Activated naive CD4-positive, alpha-beta T cell treated with Interleukin-2 at 50 U/mL for 16 hours (primary cell): ENCODE data around the gene PLEKHA4.
"Not testable (repeated sequence)": the region's sequence is repeated elsewhere in the genome, so short reads cannot be mapped to it uniquely, and the experiment has no call there.

ENCODE experiments used
- DNase-seq: peaks from one replicate; pipeline ENCODE4 v3.0.0-alpha.2; 2020

PLEKHA4 gene

GRCh38 chr19:48795685-48796070 lies 72.7 kb downstream of the PLEKHA4 start:
- no peak for DNase-seq

- DNase-seq: peak; percentile 84
Observed at GRCh38 chr19:48795055-48795684, 73.2 kb downstream of the PLEKHA4 start.

GRCh38 chr19:48794291-48794690 lies 74.1 kb downstream of the PLEKHA4 start:
- DNase-seq: no peak

GRCh38 chr19:48793271-48793670 lies 75.1 kb downstream of the PLEKHA4 start:
- no peak for DNase-seq

- not testable (repeated sequence) for DNase-seq
Observed at GRCh38 chr19:48787331-48787730, 81.1 kb downstream of the PLEKHA4 start.
